ENCODE data around the gene YIF1B. TPM values are rescaled to one million over a fixed set of nuclear protein-coding genes. Genes with fewer than 3 reads are reported as not detected.

Gene YIF1B
- total RNA-seq, 4 donors from 2014 or later: 10.8 to 26.5 (median 21.5) TPM

GRCh38 chr19:38310279-38310670 is 5.5 kb downstream of the YIF1B start:
- no peak for DNase-seq (ENCODE audit: extremely low spot score)
- H3K4me1 ChIP-seq: peaks cover 5 to 15% (median 9%) of the 10 kb centered on the region in 4 donors
- WGBS: 97% methylated on average over 2 of the region's 2 CpGs
- intact Hi-C loops (cut with DNase I): no loop called here
- peaks cover 13 to 45% (median 40%) of the 10 kb centered on the region in 4 donors for H3K36me3 ChIP-seq
- no peak for TF ChIP-seq CTCF (IDR thresholded peaks at IDR 0.05)
- TF ChIP-seq EP300 (IDR thresholded peaks at IDR 0.05): no peak
- no peak for TF ChIP-seq POLR2AphosphoS5 (IDR thresholded peaks at IDR 0.05)
- no peak for TF ChIP-seq POLR2A (IDR thresholded peaks at IDR 0.05; ENCODE audit: low read depth)
- H3K27ac ChIP-seq (replicated peaks in 1 of 4): no peak overlapping the region
- H3K27me3 ChIP-seq: no peaks in the 10 kb centered on the region
- H3K4me3 ChIP-seq: no peak overlapping the region
- no peaks in the 10 kb centered on the region for H3K9me3 ChIP-seq

GRCh38 chr19:38309615-38310278 is 6.0 kb downstream of the YIF1B start:
- intact Hi-C loops (cut with DNase I): no loop called here

GRCh38 chr19:38308926-38309614 is 6.7 kb downstream of the YIF1B start:
- Histone ChIP-seq H3K27me3 (no peaks in the 10 kb centered on the region), H3K27ac (replicated peaks in 1 of 4) (no peak overlapping the region), H3K36me3 (peaks cover 13 to 55% (median 43%) of the 10 kb centered on the region in 4 donors), H3K9me3 (no peaks in the 10 kb centered on the region), H3K4me1 (peaks cover 0 to 5% (median 2%) of the 10 kb centered on the region in 4 donors), H3K4me3 (no peak overlapping the region)
- no peak for DNase-seq (ENCODE audit: extremely low spot score)
- intact Hi-C loops (cut with DNase I): no loop called here
- 85% methylated on average over 15 of the region's 24 CpGs for WGBS
- no peak for TF ChIP-seq EP300 (IDR thresholded peaks at IDR 0.05)
- TF ChIP-seq POLR2AphosphoS5 (IDR thresholded peaks at IDR 0.05): no peak
- no peak for TF ChIP-seq CTCF (IDR thresholded peaks at IDR 0.05)
- no peak for TF ChIP-seq POLR2A (IDR thresholded peaks at IDR 0.05; ENCODE audit: low read depth)

More at GRCh38 chr19:38309615-38310278, 6.0 kb downstream of the YIF1B start:
- no peak for TF ChIP-seq CTCF (IDR thresholded peaks at IDR 0.05)
- TF ChIP-seq EP300 (IDR thresholded peaks at IDR 0.05): no peak
- TF ChIP-seq POLR2AphosphoS5 (IDR thresholded peaks at IDR 0.05): no peak
- TF ChIP-seq POLR2A (IDR thresholded peaks at IDR 0.05; ENCODE audit: low read depth): no peak
- WGBS: 94% methylated on average over 3 of the region's 3 CpGs
- Histone ChIP-seq H3K4me1 (peaks cover 0 to 9% (median 4%) of the 10 kb centered on the region in 4 donors), H3K27me3 (no peaks in the 10 kb centered on the region), H3K4me3 (no peak overlapping the region), H3K9me3 (no peaks in the 10 kb centered on the region), H3K36me3 (peaks cover 13 to 50% (median 43%) of the 10 kb centered on the region in 4 donors), H3K27ac (replicated peaks in 1 of 4) (no peak overlapping the region)
- DNase-seq (ENCODE audit: extremely low spot score): no peak

- peaks cover 13 to 55% (median 43%) of the 10 kb centered on the region in 4 donors for H3K36me3 ChIP-seq
These were observed 7.6 kb downstream of the YIF1B start for GRCh38 chr19:38308006-38308766.

More at GRCh38 chr19:38308006-38308766, 7.6 kb downstream of the YIF1B start:
- H3K27me3 ChIP-seq: no peaks in the 10 kb centered on the region
- peaks cover 0 to 3% (median 0%) of the 10 kb centered on the region in 4 donors for H3K4me1 ChIP-seq
- DNase-seq (ENCODE audit: extremely low spot score): no peak
- no peaks in the 10 kb centered on the region for H3K9me3 ChIP-seq
- intact Hi-C loops (cut with DNase I): no loop called here
- no peak overlapping the region for H3K4me3 ChIP-seq
- no peak overlapping the region for H3K27ac ChIP-seq (replicated peaks in 1 of 4)
- TF ChIP-seq EP300 (IDR thresholded peaks at IDR 0.05) (no peak), POLR2AphosphoS5 (IDR thresholded peaks at IDR 0.05) (no peak), CTCF (IDR thresholded peaks at IDR 0.05) (no peak), POLR2A (IDR thresholded peaks at IDR 0.05; ENCODE audit: low read depth) (no peak)
- WGBS: 94% methylated on average over 12 of the region's 12 CpGs
